HCEC 1CT (cell line): ENCODE results near the gene SLC18A2.
A peak's percentile ranks its signal among the peaks of the same experiment; 100 is the strongest.

Experiments
- DNase-seq: peaks from one replicate; pipeline ENCODE4 v3.0.0-alpha.2; 2017

Gene SLC18A2

GRCh38 chr10:117320050-117320665, 79.2 kb downstream of the SLC18A2 start:
- peak; percentile 22 for DNase-seq

- DNase-seq = peak; percentile 47
Measured at GRCh38 chr10:117322260-117322659, 81.3 kb downstream of the SLC18A2 start.

GRCh38 chr10:117324367-117324766, 83.5 kb downstream of the SLC18A2 start:
- no peak for DNase-seq

- DNase-seq = no peak
Measured at GRCh38 chr10:117327262-117327661, 86.3 kb downstream of the SLC18A2 start.
